ENCODE data around the gene FHOD1.
A peak's percentile ranks its signal among the peaks of the same experiment; 100 is the strongest.

- no peak for TF ChIP-seq REST (IDR thresholded peaks at IDR 0.05; ENCODE audit: insufficient read depth in 1 of 2, low read depth in 2 of 2, low read length in 2 of 2)
- TF ChIP-seq POLR2AphosphoS5 (IDR thresholded peaks at IDR 0.05; ENCODE audit: low read depth, low read length): peak; percentile 16; the same call in 1 of the 2 replicates
These were observed 64.0 kb downstream of the FHOD1 start for GRCh38 chr16:67183284-67183626.

Measured in PFSK-1 (cell line).